Ammon's horn (tissue), 1 donor: ENCODE results near the gene UBQLN1.
"Not testable (repeated sequence)": the region's sequence is repeated elsewhere in the genome, so short reads cannot be mapped to it uniquely, and the experiment has no call there.

Experiments used
- DNase-seq: peaks from one replicate; pipeline ENCODE4 v3.0.0-alpha.2; 2016; ENCODE audit warnings: low spot score

The UBQLN1 gene

DNA sequence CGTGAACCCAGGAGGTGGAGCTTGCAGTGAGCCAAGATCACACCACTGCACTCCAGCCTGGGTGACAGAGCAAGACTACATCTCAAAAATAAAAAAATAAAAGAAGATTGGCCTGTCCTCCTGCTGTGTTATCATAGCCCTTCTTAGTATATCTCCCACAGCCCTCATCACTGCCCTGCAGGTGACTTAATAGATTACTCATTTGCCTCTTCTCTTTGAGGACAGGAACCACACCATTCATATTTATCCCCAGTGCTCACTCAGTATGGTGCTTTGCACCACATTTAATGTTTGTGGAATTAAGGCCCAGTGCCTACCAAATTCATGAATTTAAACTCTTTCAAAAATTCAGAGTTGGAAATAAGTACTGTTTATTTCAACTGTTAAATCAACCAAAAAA, 74.5 kb downstream of the UBQLN1 start:
- no peak for DNase-seq

- no peak for DNase-seq
Observed at GRCh38 chr9:83630938-83631457, 76.8 kb downstream of the UBQLN1 start.

DNA sequence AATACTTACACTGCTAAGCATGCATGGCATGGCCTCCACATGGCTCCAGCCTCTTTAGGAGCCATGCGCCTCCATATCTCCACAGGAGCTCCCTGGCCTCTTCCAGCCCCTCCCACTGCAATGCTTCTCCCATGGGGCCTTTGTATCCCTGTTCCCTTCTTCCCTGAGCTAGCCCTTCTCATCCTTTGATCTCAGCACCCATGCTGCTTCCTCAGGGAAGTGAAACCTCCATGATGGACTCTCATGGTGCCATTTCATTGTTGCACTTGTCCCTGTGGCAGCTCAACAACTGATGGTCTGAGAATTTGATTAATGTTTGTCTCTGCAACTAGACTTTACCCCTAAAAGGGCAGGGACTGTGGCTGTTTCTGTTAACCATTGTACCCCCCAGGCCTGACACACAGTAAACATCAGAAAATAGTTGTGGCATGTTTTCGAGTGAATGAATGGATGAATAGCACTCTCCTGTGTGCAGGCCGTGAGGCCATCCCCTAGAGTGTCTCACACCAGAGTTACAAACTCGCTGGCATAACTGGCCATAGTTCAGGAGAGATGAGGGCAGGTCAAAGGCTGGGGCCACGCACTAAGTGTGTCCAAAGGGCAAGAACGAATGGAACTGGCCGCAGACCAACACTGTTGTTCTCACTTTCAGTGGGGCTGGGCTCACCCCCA, 78.2 kb downstream of the UBQLN1 start:
- no peak for DNase-seq

GRCh38 chr9:83628540-83628939, 79.2 kb downstream of the UBQLN1 start:
- no peak for DNase-seq

GRCh38 chr9:83625178-83625577, 82.6 kb downstream of the UBQLN1 start:
- no peak for DNase-seq

- DNase-seq: peak; percentile 20
Observed at GRCh38 chr9:83623679-83624076, 84.1 kb downstream of the UBQLN1 start.

DNA sequence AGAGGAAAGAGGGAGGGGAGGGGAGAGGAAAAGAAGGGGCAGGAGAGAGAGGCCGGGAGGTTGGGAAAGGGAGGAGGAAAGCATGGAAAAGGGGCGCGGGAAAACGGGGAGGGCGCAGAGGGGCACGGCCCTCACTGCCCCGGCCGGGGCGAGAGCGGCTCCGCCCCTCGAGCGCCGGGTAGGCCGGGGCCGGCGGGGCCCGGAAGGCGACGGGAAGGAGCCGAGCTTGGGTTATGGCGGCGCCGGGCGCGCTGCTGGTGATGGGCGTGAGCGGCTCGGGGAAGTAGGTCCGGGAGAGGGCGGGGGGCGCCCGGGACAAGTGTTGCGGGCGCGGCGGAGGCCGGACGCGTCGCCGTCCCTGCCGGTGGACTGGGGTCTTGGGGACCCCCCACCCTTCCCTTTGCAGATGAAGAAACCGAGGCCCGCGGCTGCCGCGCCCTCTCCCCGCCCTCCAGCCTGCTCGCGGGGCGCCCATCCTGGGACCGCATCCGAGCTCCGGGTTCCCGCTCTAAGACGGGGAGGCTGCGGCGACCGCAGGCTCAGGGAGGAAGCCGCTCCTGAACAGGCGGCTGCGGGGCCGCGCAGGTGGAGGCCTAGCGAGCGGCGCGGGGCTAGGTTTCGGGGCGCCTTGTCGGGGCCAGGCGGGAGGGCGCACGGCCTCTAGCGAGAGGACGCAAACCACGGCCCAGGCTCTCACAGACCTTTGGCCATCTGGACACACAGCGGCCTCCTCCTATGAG, 84.6 kb downstream of the UBQLN1 start, which contains the start of gene IDNK:
Gene IDNK (plus strand): TSS at position 205 of the 740 bp plus-strand sequence. CDS start 29 bp downstream, at position 234.
- DNase-seq: peak; percentile 60

- peak; percentile 75 for DNase-seq
Observed at GRCh38 chr9:83622433-83622938, 85.3 kb downstream of the UBQLN1 start.

- DNase-seq: peak; percentile 36
Observed at GRCh38 chr9:83620841-83621636, 86.7 kb downstream of the UBQLN1 start.

GRCh38 chr9:83617299-83617698, 90.5 kb downstream of the UBQLN1 start:
- no peak for DNase-seq

DNA sequence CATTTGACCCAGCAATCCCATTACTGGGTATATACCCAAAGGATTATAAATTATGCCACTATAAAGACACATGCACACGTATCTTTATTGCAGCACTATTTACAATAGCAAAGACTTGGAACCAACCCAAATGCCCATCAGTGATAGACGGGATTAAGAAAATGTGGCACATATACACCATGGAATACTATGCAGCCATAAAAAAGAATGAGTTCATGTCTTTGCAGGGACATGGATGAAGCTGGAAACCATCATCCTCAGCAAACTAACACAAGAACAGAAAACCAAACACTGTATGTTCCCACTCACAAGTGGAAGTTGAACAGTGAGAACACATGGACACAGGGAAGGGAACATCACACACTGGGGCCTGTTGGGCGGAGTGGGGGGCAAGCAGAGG, 94.5 kb downstream of the UBQLN1 start:
- DNase-seq: not testable (repeated sequence)
